Hematopoietic multipotent progenitor cell treated with erythropoietin and hydrocortisone succinate and interleukin-3 and kit ligand, for 17 days (in vitro differentiated cells): ENCODE measurements around the gene ZNF526.

Source experiments
- DNase-seq: peaks from one replicate; pipeline ENCODE4 v3.0.0-alpha.2; 2015; ENCODE audit warnings: low spot score

Gene ZNF526

GRCh38 chr19:42197375-42197817 lies 22.7 kb upstream of the ZNF526 start:
- no peak for DNase-seq

- DNase-seq, result no peak
These were observed 21.3 kb upstream of the ZNF526 start for GRCh38 chr19:42198676-42199439.

- DNase-seq, result peak; percentile 82
These were observed 20.5 kb upstream of the ZNF526 start for GRCh38 chr19:42199440-42200115.

GRCh38 chr19:42200116-42200715 lies 19.9 kb upstream of the ZNF526 start:
- no peak for DNase-seq

- no peak for DNase-seq
These were observed 18.4 kb upstream of the ZNF526 start for GRCh38 chr19:42201489-42202289.

- no peak for DNase-seq
These were observed 17.7 kb upstream of the ZNF526 start for GRCh38 chr19:42202290-42202880.

- no peak for DNase-seq
These were observed 16.4 kb upstream of the ZNF526 start for GRCh38 chr19:42203700-42204099.

- no peak for DNase-seq
These were observed 15.4 kb upstream of the ZNF526 start for GRCh38 chr19:42204664-42205063.

GRCh38 chr19:42206871-42207755 lies 13.0 kb upstream of the ZNF526 start:
- peak; percentile 76 for DNase-seq

GRCh38 chr19:42207767-42208271 lies 12.3 kb upstream of the ZNF526 start:
- no peak for DNase-seq

- no peak for DNase-seq
These were observed 11.5 kb upstream of the ZNF526 start for GRCh38 chr19:42208612-42209011.

- DNase-seq, result no peak
These were observed 7.2 kb upstream of the ZNF526 start for GRCh38 chr19:42212886-42213285.

GRCh38 chr19:42214810-42215485 lies 5.2 kb upstream of the ZNF526 start:
- no peak for DNase-seq

- peak; percentile 57 for DNase-seq
These were observed 3.2 kb upstream of the ZNF526 start for GRCh38 chr19:42216653-42217519.

GRCh38 chr19:42217520-42218437 lies 2.3 kb upstream of the ZNF526 start, which contains the start of gene DEDD2:
TSS of gene DEDD2 (minus strand) at chr19:42217677. CDS start at chr19:42217007, 670 bp downstream.
- DNase-seq, result peak; percentile 100

- no peak for DNase-seq
These were observed 612 bp downstream of the ZNF526 start for GRCh38 chr19:42220751-42221097.

GRCh38 chr19:42224940-42225717 lies 5.0 kb downstream of the ZNF526 start:
- no peak for DNase-seq
